HTERT RPE-1 (cell line): Measurements from ENCODE around the gene MTFMT.

Experiments used
- in situ Hi-C: fragments of 300-500 bp; cut with MboI; formaldehyde crosslinking; loops from 4 replicates; pipeline ENCODE4 v1.14.3; 2020; ENCODE audit warnings: low sequenced_read_pairs

The MTFMT gene

DNA sequence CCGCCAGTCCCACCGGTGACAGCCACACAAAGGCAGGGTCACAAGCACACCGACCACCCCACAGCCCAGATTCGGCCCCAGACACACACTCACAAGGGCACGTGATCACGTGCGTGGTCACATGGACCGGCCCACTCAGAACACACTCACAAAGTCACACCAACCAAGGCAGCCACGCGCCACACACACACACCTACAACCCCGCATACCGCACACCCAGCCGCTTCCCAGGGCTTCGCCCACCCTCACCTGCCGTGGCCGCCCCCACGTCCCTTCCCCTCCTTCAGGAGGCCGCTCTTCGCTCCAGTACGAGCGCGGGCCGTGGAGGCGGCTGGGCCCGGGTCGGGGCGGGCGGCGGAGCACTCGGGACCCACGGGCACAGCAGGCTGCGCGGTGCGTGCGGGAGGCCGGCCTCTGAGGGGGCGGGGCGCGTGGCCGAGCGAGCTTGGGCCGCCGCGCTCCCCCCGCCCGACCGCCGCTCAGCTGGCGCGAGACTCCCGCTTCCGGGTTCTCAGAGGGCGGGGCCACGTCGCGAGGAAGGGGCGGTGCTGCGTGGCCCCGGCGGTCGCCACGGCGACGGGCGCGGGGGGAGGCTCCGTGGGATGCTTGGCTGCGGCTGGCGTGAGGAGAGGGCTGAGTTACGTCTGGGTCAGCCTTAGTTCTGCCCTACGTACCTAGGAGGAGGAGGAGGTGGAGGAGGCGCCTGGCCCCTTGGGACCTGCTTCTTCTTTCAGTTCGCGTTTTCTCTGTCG, 39.8 kb downstream of the MTFMT start, which contains the start of gene SPG21:
SPG21 (minus strand) TSS at position 499 of the 752 bp plus-strand sequence. CDS start 6,345 bp downstream, outside the sequence.
- in situ Hi-C loops = no loop called here

- in situ Hi-C loops = no loop called here
Measured at GRCh38 chr15:64987136-64987535, 42.3 kb downstream of the MTFMT start.

- in situ Hi-C loops = no loop called here
Measured at GRCh38 chr15:64985366-64986033, 43.9 kb downstream of the MTFMT start.

DNA sequence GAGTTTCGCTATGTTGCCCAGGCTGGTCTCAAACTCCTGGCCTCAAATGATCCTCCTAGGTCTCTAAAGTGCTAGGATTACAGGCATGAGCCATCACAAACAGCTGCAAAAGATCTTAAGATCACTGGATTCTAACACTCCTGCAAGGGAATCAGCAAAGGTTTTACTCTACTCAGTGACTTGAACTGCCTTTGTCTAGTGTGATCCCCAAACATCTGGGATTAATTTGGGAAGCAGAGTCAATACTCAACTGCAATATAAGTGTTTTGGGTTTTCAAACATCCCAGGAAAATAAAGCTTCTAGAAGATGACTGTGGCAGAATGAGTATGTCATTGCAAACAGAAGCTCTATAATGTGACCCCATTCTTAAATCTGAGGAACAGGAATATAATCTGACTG, 47.0 kb downstream of the MTFMT start:
- in situ Hi-C loops = no loop called here

DNA sequence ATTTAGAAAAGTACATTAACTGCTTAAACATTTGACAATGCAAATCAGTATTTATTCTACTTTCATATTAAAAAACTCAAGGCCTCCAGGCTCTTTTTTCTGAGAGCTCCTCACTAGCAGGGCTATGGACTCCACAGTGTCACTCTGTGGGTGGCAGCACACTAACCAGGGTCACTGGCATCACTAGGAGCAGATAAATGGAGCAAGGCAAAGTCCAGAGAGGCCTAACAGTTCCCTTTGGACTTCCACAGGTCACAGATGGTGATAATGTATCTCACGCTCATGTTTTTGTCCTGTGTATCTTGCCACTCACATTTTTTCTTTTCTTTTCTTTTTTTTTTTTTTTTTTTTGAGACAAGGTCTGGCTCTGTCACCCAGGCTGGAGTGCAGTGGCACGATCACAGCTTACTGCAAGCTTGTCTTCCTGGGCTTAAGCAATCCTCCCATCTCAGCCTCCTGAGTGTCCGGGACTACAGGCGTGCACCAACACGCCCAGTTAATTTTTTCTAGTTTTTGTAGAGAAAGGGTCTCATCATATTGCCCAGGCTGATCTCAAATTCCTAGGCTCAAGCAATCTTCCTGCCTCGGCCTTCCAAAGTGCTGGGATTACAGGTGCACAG, 47.5 kb downstream of the MTFMT start:
- in situ Hi-C loops = no loop called here

GRCh38 chr15:64979252-64979710, 50.2 kb downstream of the MTFMT start:
- in situ Hi-C loops = no loop called here

DNA sequence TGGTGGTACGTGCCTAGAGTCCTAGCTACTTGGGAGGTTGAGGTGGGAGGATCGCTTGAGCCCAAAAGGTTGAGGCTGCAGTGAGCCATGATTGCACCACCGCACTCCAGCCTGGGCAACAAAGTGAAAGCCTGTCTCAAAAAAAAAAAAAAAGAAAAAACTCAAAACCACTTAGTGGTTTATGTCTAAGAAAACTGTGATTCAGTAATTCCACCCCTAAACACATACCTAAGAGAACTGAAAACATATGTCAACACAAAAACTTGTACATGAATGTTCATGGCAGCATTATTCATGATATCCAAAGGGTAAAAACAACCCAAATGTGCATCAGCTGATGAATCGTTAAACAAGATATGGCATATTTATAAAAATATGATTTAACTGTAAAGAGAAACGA, 54.0 kb downstream of the MTFMT start:
- in situ Hi-C loops = no loop called here

DNA sequence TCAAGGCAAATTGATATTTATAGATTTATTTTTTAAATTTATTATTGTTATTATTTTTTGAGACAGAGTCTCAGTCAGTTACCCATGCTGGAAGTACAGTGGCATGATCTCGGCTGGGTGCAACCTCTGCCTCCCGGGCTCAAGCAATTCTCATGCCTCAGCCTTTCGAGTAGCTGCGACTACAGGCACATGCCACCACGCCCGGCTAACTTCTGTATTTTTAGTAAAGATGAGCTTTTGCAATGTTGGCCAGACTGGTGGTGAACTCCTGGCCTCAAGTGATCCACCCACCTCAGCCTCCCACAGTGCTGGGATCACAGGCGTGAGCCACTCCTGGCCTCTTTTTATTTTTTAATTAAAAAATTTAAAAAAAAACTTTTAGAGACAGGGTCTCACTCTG, 58.7 kb downstream of the MTFMT start:
- in situ Hi-C loops = no loop called here

DNA sequence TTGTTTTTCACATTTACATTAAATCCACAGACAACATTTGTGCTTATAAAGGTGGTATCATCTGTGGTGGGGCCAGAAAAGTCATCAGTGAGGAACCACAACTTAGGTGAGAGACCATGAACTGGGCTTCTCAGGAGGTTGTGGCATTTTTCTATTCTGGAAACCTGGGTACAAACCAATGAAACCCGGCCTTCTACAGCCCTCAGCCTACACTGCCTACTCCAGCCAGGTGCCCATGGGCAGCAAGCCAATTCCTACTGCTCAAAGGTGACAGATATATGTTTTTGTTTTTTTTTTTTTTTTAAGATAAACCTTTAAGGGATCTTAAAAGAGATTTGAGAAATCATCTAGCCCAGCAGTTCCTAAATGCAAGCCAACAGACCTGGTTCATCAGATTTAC, 60.0 kb downstream of the MTFMT start:
- in situ Hi-C loops = no loop called here

DNA sequence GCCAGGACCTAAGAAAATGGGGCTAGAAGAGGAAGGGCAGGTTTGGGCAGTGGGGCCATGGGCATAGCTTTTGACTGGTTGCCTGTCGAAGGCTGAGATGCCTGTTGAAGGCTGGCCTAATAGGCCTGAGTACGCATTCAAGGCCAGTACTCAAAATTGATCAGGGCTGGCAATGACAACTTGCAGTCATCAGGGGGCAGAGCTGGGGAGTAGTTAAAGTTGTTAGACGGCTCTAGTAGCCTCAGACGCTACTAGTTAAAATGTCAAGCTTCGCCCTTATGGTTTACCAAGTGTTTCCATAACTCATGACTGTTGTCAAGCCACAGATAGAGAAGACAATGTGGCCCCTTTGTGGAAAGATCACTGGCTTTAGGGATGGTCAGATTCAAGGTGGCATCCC, 68.4 kb downstream of the MTFMT start:
- in situ Hi-C loops = no loop called here

- in situ Hi-C loops = no loop called here
Measured at GRCh38 chr15:64960153-64960552, 69.3 kb downstream of the MTFMT start.

DNA sequence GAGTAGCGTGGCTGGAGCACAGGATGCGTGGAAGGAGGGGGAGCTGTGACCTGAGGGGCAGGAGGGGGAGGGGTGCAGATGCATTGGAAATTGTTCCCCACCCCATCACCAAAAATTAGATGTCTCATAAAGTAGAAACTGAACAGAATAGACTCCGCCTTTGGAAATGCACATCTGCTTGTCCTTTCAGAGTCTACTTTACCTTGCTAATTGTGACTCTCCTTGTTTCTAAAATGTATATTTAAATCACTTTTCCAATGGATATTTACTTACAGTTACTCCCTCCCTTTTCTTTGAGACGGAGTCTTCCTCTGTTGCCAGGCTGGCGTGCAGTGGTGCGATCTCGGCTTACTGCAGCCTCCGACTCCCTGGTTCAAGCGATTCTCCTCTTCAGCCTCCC, 70.3 kb downstream of the MTFMT start:
- in situ Hi-C loops = no loop called here

DNA sequence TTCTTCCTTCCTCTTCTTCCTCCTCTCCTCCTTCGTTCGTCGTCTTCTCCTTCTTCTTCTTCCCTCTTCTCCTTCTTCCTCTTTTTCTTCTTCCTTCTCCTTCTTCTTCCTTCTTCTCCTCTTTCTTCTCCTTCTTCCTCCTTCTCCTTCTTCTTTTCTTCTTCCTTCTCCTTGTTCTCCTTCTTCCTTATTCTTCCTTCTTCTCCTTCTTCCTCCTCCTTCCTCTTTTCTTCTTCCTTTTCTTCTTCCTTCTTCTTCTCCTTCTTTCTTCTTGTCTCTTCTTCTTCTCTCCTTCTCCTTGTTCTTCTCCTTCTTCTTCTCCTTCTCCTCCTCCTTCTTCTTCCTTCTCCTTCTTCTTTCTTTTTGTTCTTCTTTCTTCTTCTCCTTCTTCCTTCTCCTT, 75.0 kb downstream of the MTFMT start:
- in situ Hi-C loops = no loop called here

DNA sequence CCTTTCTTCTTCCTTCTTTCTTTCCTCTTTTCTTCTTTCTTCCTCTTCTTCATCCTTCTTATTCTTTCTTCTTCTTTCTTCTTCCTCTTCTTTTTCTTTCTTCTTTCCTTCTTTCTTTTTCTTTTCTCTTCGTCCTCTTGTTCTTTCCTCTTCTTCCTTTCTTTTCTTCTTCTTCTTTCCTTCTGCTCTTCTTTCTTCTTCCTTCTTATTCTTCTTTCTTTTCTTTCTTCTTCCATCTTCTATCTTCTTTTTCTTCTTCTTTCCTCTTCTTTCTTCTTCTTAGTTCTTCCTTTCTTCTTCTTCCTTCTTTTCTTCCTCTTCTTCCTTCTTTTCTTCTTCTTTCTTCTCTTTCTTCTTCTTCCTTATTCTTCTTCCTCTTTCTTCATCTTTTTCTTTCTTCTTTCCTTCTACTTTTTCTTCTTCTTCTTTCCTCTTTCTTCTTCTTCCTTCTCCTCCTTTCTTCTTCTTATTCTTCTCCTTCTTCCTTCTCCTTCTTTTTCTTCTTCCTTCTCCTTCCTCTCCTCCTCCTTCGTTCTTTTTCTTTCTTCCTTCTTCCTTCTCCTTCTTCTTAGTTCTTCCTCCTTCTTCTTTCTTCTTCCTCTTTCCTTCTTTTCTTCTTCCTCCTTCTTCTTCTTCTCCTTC, 77.5 kb downstream of the MTFMT start:
- in situ Hi-C loops = no loop called here
